ENCODE data around the gene PCBD2. TPM values are rescaled to one million over a fixed set of nuclear protein-coding genes. Genes with fewer than 3 reads are reported as not detected.
A peak's percentile ranks its signal among the peaks of the same experiment; 100 is the strongest.
"Not testable (repeated sequence)": the region's sequence is repeated elsewhere in the genome, so short reads cannot be mapped to it uniquely, and the experiment has no call there.

The PCBD2 gene
- total and polyA plus RNA-seq, 2 experiments from 2014 or later = 5.8 to 10.1 TPM

GRCh38 chr5:134893748-134894505 lies 11.0 kb upstream of the PCBD2 start:
- Histone ChIP-seq H4K20me1 (ENCODE audit: insufficient read depth) (no peaks in the 10 kb centered on the region), H3K4me2 (ENCODE audit: unreplicated experiment) (no peak overlapping the region), H3K9ac (no peak overlapping the region), H3K27me3 (replicated peaks; ENCODE audit: insufficient read depth) (no peaks in the 10 kb centered on the region), H3K4me1 (ENCODE audit: insufficient read depth) (no peaks in the 10 kb centered on the region), H3K27ac (no peak overlapping the region), H3F3A (ENCODE audit: insufficient read depth) (no peaks in the 10 kb centered on the region), H3K4me3 (no peak overlapping the region), H3K9me3 (ENCODE audit: low read depth) (no peaks in the 10 kb centered on the region), H3K36me3 (ENCODE audit: low read depth) (peaks cover 3% of the 10 kb centered on the region; the same call in 1 of the 2 replicates), H2AFZ (no peak overlapping the region), H3K9me2 (ENCODE audit: insufficient read depth) (no peaks in the 10 kb centered on the region), H3K79me2 (ENCODE audit: insufficient read depth) (peaks cover 35% of the 10 kb centered on the region)
- no peak for DNase-seq
- in situ Hi-C loops (cut with MboI) = no loop called here
- no peak for TF ChIP-seq EZH2phosphoT487 (IDR thresholded peaks at IDR 0.05; ENCODE audit: insufficient read depth, low read depth)
- TF ChIP-seq EZH2 (IDR thresholded peaks at IDR 0.05; ENCODE audit: insufficient read depth, poor library complexity, severe bottlenecking) = no peak
- WGBS, 2 experiments (ENCODE audit: low coverage in 1 of 2, low lambda C conversion rate in 2 of 2, missing lambda C conversion rate in 2 of 2) = 93% methylated on average over 7 of the region's 7 CpGs

DNA sequence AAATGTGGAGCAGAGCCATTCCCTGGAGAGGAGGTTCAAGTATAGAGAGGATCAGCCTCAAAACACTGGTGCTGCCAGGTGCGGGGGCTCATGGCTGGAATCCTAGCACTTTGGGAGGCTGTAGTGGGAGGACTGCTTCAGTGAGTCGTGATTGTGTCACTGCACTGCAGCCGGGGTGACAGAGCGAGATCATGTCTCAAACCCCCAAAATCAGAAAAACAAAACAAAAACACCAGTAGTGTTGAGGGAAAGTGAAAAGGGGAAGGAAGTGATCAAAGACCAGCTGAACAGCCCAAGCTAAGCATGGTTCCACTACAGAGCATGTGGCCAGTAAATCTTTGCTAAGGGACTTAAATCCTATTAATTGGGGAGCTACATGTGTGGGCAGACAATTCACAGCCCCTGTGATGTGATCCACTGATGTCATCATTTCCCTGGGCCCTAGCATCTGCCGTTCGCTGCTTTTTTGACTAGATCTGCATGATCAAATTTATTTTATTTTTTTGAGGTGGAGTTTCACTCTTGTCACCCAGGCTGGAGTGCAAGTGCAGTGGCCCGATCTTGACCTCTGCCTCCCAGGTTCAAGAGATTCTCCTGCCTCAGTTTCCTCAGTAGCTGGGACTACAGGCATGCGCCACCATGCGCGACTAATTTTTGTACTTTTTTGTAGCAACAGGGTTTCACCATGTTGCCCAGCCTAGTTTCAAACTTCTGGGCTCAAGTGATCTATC lies 2.7 kb upstream of the PCBD2 start:
- Histone ChIP-seq H3K9me2 (ENCODE audit: insufficient read depth) (no peaks in the 10 kb centered on the region), H3K4me2 (ENCODE audit: unreplicated experiment) (no peak overlapping the region), H3K27me3 (replicated peaks; ENCODE audit: insufficient read depth) (no peaks in the 10 kb centered on the region), H3K79me2 (ENCODE audit: insufficient read depth) (peaks cover 12% of the 10 kb centered on the region), H3K27ac (peak overlapping the region; percentile 37; the same call in 1 of the 2 replicates), H3K9me3 (ENCODE audit: low read depth) (no peaks in the 10 kb centered on the region), H3K9ac (no peak overlapping the region), H4K20me1 (ENCODE audit: insufficient read depth) (no peaks in the 10 kb centered on the region), H3K4me1 (ENCODE audit: insufficient read depth) (no peaks in the 10 kb centered on the region), H2AFZ (no peak overlapping the region), H3F3A (ENCODE audit: insufficient read depth) (peaks cover 30% of the 10 kb centered on the region; the same call in 1 of the 2 replicates), H3K36me3 (ENCODE audit: low read depth) (peaks cover 6% of the 10 kb centered on the region; the same call in 1 of the 2 replicates), H3K4me3 (no peak overlapping the region)
- in situ Hi-C loops (cut with MboI) = loop anchor here (25.0 kb wide), 1 partner anchor 435 kb away; no protein-coding TSS in a partner anchor
- TF ChIP-seq EZH2phosphoT487 (IDR thresholded peaks at IDR 0.05; ENCODE audit: insufficient read depth, low read depth) (no peak), EZH2 (IDR thresholded peaks at IDR 0.05; ENCODE audit: insufficient read depth, poor library complexity, severe bottlenecking) (no peak)
- peak; percentile 52 for DNase-seq
- 72 to 74% methylated on average over 10 of the region's 10 CpGs for WGBS, 2 experiments (ENCODE audit: low coverage in 1 of 2, low lambda C conversion rate in 2 of 2, missing lambda C conversion rate in 2 of 2)

- peak overlapping the region; percentile 86 for H3K27ac ChIP-seq
- no peaks in the 10 kb centered on the region for H3K9me2 ChIP-seq (ENCODE audit: insufficient read depth)
- no peaks in the 10 kb centered on the region for H3K27me3 ChIP-seq (replicated peaks; ENCODE audit: insufficient read depth)
- peaks cover 30% of the 10 kb centered on the region; the same call in 1 of the 2 replicates for H3F3A ChIP-seq (ENCODE audit: insufficient read depth)
- peak overlapping the region; percentile 91 for H3K9ac ChIP-seq
- no peaks in the 10 kb centered on the region for H3K9me3 ChIP-seq (ENCODE audit: low read depth)
- peak overlapping the region; percentile 96 for H3K4me3 ChIP-seq
- DNase-seq = peak; percentile 78
- TF ChIP-seq EZH2 (IDR thresholded peaks at IDR 0.05; ENCODE audit: insufficient read depth, poor library complexity, severe bottlenecking) (no peak), EZH2phosphoT487 (IDR thresholded peaks at IDR 0.05; ENCODE audit: insufficient read depth, low read depth) (no peak)
- in situ Hi-C loops (cut with MboI) = loop anchor here (25.0 kb wide), 1 partner anchor 432 kb away; no protein-coding TSS in a partner anchor
- 1 to 2% methylated on average over 53 to 54 of the region's 54 CpGs for WGBS, 2 experiments (ENCODE audit: low coverage in 1 of 2, low lambda C conversion rate in 2 of 2, missing lambda C conversion rate in 2 of 2)
- no peaks in the 10 kb centered on the region for H3K36me3 ChIP-seq (ENCODE audit: low read depth)
- peak overlapping the region; percentile 89 for H2AFZ ChIP-seq
- H3K79me2 ChIP-seq (ENCODE audit: insufficient read depth) = peaks cover 16% of the 10 kb centered on the region
- peak overlapping the region; percentile 85 for H3K4me2 ChIP-seq (ENCODE audit: unreplicated experiment)
- H4K20me1 ChIP-seq (ENCODE audit: insufficient read depth) = no peaks in the 10 kb centered on the region
- H3K4me1 ChIP-seq (ENCODE audit: insufficient read depth) = no peaks in the 10 kb centered on the region
Measured at GRCh38 chr5:134905246-134905996, 490 bp downstream of the PCBD2 start.

DNA sequence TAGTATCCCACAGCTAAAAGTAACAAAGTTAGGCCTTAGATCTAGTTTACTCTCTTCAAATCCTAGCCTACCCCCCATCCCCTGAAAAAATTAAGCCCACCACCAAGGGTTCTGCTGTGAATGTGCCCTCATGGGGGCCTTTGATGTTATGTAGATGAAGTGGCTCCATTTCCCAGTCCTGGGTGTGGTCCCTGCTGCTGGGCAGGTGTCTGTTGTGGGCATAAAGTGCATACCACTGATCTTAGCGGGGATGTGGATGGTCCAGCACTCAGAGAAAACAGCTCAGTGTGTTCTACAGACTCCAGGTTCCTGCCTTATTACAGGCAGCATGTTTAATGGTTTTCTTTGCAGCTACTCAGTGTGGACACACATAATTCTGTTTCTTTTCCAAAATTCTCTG lies 1.9 kb downstream of the PCBD2 start:
- in situ Hi-C loops (cut with MboI) = loop anchor here (25.0 kb wide), 1 partner anchor 430 kb away; no protein-coding TSS in a partner anchor
- no peak overlapping the region for H3K4me2 ChIP-seq (ENCODE audit: unreplicated experiment)
- no peaks in the 10 kb centered on the region for H3K27me3 ChIP-seq (replicated peaks; ENCODE audit: insufficient read depth)
- DNase-seq = no peak
- no peaks in the 10 kb centered on the region for H3K9me2 ChIP-seq (ENCODE audit: insufficient read depth)
- TF ChIP-seq EZH2 (IDR thresholded peaks at IDR 0.05; ENCODE audit: insufficient read depth, poor library complexity, severe bottlenecking) (no peak), EZH2phosphoT487 (IDR thresholded peaks at IDR 0.05; ENCODE audit: insufficient read depth, low read depth) (no peak)
- no peaks in the 10 kb centered on the region for H3K36me3 ChIP-seq (ENCODE audit: low read depth)
- peaks cover 16% of the 10 kb centered on the region for H3K79me2 ChIP-seq (ENCODE audit: insufficient read depth)
- no peaks in the 10 kb centered on the region for H3K4me1 ChIP-seq (ENCODE audit: insufficient read depth)
- no peaks in the 10 kb centered on the region for H3K9me3 ChIP-seq (ENCODE audit: low read depth)
- 100% methylated on average over 1 of the region's 1 CpG for WGBS, 2 experiments (ENCODE audit: low coverage in 1 of 2, low lambda C conversion rate in 2 of 2, missing lambda C conversion rate in 2 of 2)
- peaks cover 21% of the 10 kb centered on the region; the same call in 1 of the 2 replicates for H3F3A ChIP-seq (ENCODE audit: insufficient read depth)
- H3K27ac ChIP-seq = no peak overlapping the region
- H4K20me1 ChIP-seq (ENCODE audit: insufficient read depth) = no peaks in the 10 kb centered on the region
- no peak overlapping the region for H3K4me3 ChIP-seq
- H3K9ac ChIP-seq = no peak overlapping the region
- H2AFZ ChIP-seq = no peak overlapping the region

- in situ Hi-C loops (cut with MboI) = loop anchor here (25.0 kb wide), 1 partner anchor 427 kb away; no protein-coding TSS in a partner anchor
- H3K4me1 ChIP-seq (ENCODE audit: insufficient read depth); DNase-seq; H3K4me3 ChIP-seq; H3K36me3 ChIP-seq (ENCODE audit: low read depth); H3K9ac ChIP-seq; H3K9me2 ChIP-seq (ENCODE audit: insufficient read depth); H2AFZ ChIP-seq; H3K27me3 ChIP-seq (replicated peaks; ENCODE audit: insufficient read depth); H4K20me1 ChIP-seq (ENCODE audit: insufficient read depth); H3F3A ChIP-seq (ENCODE audit: insufficient read depth); H3K9me3 ChIP-seq (ENCODE audit: low read depth); H3K4me2 ChIP-seq (ENCODE audit: unreplicated experiment); H3K27ac ChIP-seq: not testable (repeated sequence)
- H3K79me2 ChIP-seq (ENCODE audit: insufficient read depth) = peaks cover 16% of the 10 kb centered on the region
- WGBS, 2 experiments (ENCODE audit: low coverage in 1 of 2, low lambda C conversion rate in 2 of 2, missing lambda C conversion rate in 2 of 2) = 92 to 100% methylated on average over 2 of the region's 2 CpGs
Measured at GRCh38 chr5:134910752-134911151, 5.8 kb downstream of the PCBD2 start.
